Activated naive CD4-positive, alpha-beta T cell treated with anti-CD3 and anti-CD28 coated beads, Interleukin-2, amount 10 ng/mL, durations not matched to agents 7 days and 5 days (primary cell): ENCODE results near the gene LMF2.
A peak's percentile ranks its signal among the peaks of the same experiment; 100 is the strongest.
"Not testable (repeated sequence)": the region's sequence is repeated elsewhere in the genome, so short reads cannot be mapped to it uniquely, and the experiment has no call there.

Source experiments
- CTCF ChIA-PET: fragments of 350-600 bp; sonication (Branson Sonifier 250); formaldehyde crosslinking; loops from one replicate; lab custom pipeline; 2021; ENCODE audit warnings: antibody characterized with exemption; lab: Charles Lee
- DNase-seq: peaks from one replicate; pipeline ENCODE4 v3.0.0-alpha.2; 2020
- H3K27ac Mint-ChIP-seq: one replicate; pipeline ENCODE4 v1.8.0; 2021; ENCODE audit warnings: mild to moderate bottlenecking, moderate library complexity, mixed read lengths
- H3K27me3 Mint-ChIP-seq: one replicate; pipeline ENCODE4 v1.8.0; 2021; ENCODE audit warnings: mild to moderate bottlenecking, mixed read lengths
- H3K36me3 Mint-ChIP-seq: one replicate; pipeline ENCODE4 v1.8.0; 2021; ENCODE audit warnings: mixed read lengths
- H3K4me1 Mint-ChIP-seq: one replicate; pipeline ENCODE4 v1.8.0; 2021; ENCODE audit warnings: mixed read lengths
- H3K4me3 Mint-ChIP-seq: one replicate; pipeline ENCODE4 v1.8.0; 2021; ENCODE audit warnings: mild to moderate bottlenecking, moderate library complexity, mixed read lengths
- H3K9me3 Mint-ChIP-seq: one replicate; pipeline ENCODE4 v1.8.0; 2021; ENCODE audit warnings: mixed read lengths

The LMF2 gene

DNA sequence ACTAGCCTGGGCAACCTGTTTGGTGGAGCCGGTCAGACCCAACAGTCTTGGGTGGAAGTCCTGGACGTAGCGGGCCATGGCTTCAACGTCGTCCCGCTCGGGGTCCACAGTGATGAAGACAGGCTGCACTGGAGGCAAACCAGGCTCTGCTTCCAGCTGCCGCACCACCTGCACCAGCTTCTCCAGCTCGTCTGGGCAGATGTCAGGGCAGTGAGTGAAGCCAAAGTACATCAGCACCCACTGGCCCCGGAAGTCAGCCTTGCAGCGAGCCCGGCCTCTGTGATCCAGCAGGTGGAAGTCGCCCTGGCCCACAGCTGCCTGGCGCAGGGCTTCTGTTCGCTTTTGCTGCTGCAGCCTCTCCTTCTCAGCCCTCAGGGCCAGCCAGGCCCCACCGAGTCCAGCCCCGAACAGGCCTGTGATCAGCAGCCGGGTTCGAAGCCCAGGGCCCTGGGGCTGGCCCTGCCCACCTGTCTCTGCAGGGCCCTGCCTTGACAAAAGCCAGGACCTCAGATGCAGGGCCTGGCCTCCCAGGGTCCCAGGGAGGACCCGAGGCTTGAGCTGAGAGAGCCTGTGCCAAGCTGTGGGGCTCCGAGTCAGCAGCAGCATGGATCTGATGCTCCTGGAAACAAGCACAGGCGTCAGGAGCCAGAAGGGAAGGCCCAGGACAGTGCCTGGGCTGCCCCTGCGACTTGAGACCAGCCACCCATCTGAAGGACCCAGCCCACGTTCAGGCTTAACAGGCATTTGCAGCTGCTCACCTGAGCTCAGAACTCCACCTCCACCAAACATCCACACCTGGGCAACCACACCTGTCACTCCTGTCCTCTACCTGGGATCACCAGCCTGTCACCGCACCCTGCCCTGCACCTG is 16.5 kb upstream of the LMF2 start:
- peak overlapping the region; percentile 88 for H3K4me3 Mint-ChIP-seq
- H3K27ac Mint-ChIP-seq: peak overlapping the region; percentile 95

DNA sequence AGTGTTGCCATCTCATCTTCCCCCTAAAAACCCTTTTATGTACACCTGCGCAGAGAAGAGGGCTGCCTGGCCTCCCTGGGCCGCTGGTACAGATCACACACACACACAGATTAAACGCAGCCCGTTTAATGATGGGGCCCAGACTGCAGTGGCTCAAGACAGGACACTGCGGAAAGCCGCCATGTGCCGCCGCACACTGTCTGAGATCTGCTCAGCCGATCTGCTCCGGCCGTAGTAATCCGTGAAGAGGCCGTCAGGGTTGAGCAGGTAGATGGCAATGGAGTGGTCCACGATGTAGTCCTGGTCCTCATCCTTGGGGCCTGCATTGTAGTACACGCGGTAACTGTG is 15.9 kb upstream of the LMF2 start:
- peak overlapping the region; percentile 33 for H3K4me3 Mint-ChIP-seq
- DNase-seq: no peak
- H3K9me3 Mint-ChIP-seq: no peaks in the 10 kb centered on the region
- peaks cover 18% of the 10 kb centered on the region for H3K36me3 Mint-ChIP-seq
- peak overlapping the region; percentile 28 for H3K27ac Mint-ChIP-seq
- no peaks in the 10 kb centered on the region for H3K27me3 Mint-ChIP-seq
- peaks cover 29% of the 10 kb centered on the region for H3K4me1 Mint-ChIP-seq
- CTCF ChIA-PET: interaction anchor here (1.1 to 2.9 kb wide), 2 partner anchors 8 to 15 kb away, joined by 4 to 16 read pairs; no protein-coding TSS in a partner anchor

More for the DNA sequence above, 16.5 kb upstream of the LMF2 start:
- DNase-seq: peak; percentile 21
- Mint-ChIP-seq H3K27me3 (no peaks in the 10 kb centered on the region), H3K9me3 (no peaks in the 10 kb centered on the region), H3K36me3 (peaks cover 18% of the 10 kb centered on the region), H3K4me1 (peaks cover 35% of the 10 kb centered on the region)
- CTCF ChIA-PET: interaction anchor here (0.5 to 6.1 kb wide), 5 partner anchors 8 to 169 kb away, joined by 3 to 46 read pairs (median 16); partner anchors contain the start of genes KLHDC7B and SYCE3

GRCh38 chr22:50522806-50523438 is 15.4 kb upstream of the LMF2 start:
- Mint-ChIP-seq H3K9me3 (no peaks in the 10 kb centered on the region), H3K27me3 (no peaks in the 10 kb centered on the region), H3K27ac (no peak overlapping the region), H3K4me3 (peak overlapping the region; percentile 37), H3K36me3 (peaks cover 18% of the 10 kb centered on the region), H3K4me1 (peaks cover 24% of the 10 kb centered on the region)
- no peak for DNase-seq
- CTCF ChIA-PET: interaction anchor here (1.1 to 1.6 kb wide), 2 partner anchors 14 to 98 kb away, joined by 4 read pairs; no protein-coding TSS in a partner anchor

DNA sequence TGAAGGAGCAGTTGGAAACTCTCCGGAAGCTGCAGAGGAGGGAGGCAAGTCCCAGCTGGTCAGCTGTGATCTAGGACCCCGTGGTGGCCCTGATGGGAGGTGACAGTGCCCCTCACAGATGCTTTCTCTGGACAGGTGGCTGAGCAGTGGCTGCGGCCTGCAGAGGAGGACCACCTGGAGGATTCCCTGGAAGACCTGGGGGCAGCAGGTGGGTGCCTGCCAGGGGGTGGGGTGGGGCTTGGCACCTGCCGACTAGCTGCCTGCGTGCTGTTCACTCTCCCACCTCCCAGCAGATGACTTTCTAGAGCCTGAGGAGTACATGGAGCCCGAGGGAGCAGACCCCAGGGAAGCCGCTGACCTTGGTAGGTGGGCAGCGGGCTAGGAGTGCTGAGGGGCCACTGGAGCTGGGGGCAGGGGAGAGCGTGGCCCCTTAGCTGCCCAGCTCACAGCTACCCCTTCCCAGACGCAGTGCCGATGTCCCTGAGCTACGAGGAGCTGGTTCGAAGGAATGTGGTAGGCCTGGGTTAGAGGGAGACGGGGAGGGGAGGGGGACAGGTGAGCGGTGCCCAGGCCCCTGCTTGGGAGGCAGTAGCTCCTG is 14.8 kb upstream of the LMF2 start:
- peaks cover 18% of the 10 kb centered on the region for H3K4me1 Mint-ChIP-seq
- peak overlapping the region; percentile 19 for H3K27ac Mint-ChIP-seq
- DNase-seq: no peak
- H3K27me3 Mint-ChIP-seq: no peaks in the 10 kb centered on the region
- H3K9me3 Mint-ChIP-seq: no peaks in the 10 kb centered on the region
- CTCF ChIA-PET: interaction anchor here (1.1 to 1.6 kb wide), 2 partner anchors 13 to 98 kb away, joined by 4 read pairs; no protein-coding TSS in a partner anchor
- H3K36me3 Mint-ChIP-seq: peaks cover 21% of the 10 kb centered on the region
- no peak overlapping the region for H3K4me3 Mint-ChIP-seq

DNA sequence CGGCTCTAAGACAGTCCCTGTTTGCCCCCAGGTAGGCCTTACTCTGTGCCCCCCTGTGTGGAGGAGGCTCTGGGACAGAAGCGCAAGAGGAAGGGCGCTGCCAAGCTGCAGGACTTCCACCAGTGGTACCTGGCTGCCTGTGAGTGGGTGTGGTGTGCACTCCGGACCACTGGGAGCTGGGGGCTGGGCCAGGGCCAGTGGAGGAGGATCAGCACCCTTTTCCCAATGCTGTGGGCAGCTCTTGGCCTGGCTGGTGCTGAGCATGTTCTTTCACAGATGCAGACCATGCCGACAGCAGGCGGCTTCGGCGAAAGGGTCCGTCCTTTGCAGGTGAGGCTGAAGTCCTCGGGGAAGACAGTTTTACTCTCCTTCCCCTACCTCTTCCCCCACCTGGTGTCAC is 14.2 kb upstream of the LMF2 start:
- H3K27ac Mint-ChIP-seq: no peak overlapping the region
- no peaks in the 10 kb centered on the region for H3K27me3 Mint-ChIP-seq
- H3K4me3 Mint-ChIP-seq: no peak overlapping the region
- DNase-seq: no peak
- H3K4me1 Mint-ChIP-seq: peaks cover 12% of the 10 kb centered on the region
- no peaks in the 10 kb centered on the region for H3K9me3 Mint-ChIP-seq
- peaks cover 21% of the 10 kb centered on the region for H3K36me3 Mint-ChIP-seq
- CTCF ChIA-PET: interaction anchor here (1.6 kb wide), 1 partner anchor 99 kb away, joined by 4 read pairs; no protein-coding TSS in a partner anchor

- Mint-ChIP-seq H3K9me3 (no peaks in the 10 kb centered on the region), H3K27ac (peak overlapping the region; percentile 24), H3K4me3 (no peak overlapping the region), H3K36me3 (peaks cover 22% of the 10 kb centered on the region), H3K4me1 (peaks cover 11% of the 10 kb centered on the region), H3K27me3 (no peaks in the 10 kb centered on the region)
- CTCF ChIA-PET: no interaction called here
- DNase-seq: no peak
Measured at GRCh38 chr22:50520826-50521453, 13.4 kb upstream of the LMF2 start.

GRCh38 chr22:50520184-50520583 is 12.7 kb upstream of the LMF2 start:
- H3K36me3 Mint-ChIP-seq: peaks cover 22% of the 10 kb centered on the region
- H3K27ac Mint-ChIP-seq, H3K4me3 Mint-ChIP-seq, H3K9me3 Mint-ChIP-seq, H3K27me3 Mint-ChIP-seq, CTCF ChIA-PET, DNase-seq: not testable (repeated sequence)
- H3K4me1 Mint-ChIP-seq: peaks cover 15% of the 10 kb centered on the region

DNA sequence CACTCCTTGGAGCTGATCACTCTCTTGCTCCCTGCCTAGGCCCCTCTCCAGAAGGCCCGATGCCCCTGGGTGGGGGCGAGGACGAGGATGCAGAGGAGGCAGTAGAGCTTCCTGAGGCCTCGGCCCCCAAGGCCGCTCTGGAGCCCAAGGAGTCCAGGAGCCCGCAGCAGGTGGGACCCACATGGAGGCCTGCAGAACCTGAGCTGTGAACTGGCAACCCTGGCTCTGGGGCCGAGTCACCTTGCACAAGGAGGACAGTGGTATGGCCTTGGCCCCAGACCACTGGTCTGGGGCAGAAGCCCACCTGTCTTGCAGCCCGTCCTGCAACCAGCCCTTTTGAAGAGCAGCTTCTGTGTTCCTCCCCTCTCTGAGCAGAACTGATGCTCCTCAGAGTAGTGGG is 11.6 kb upstream of the LMF2 start:
- Mint-ChIP-seq H3K27me3 (no peaks in the 10 kb centered on the region), H3K4me3 (no peak overlapping the region), H3K4me1 (peaks cover 11% of the 10 kb centered on the region), H3K36me3 (peaks cover 22% of the 10 kb centered on the region), H3K27ac (no peak overlapping the region), H3K9me3 (no peaks in the 10 kb centered on the region)
- CTCF ChIA-PET: no interaction called here
- DNase-seq: no peak

GRCh38 chr22:50518606-50519005 is 11.1 kb upstream of the LMF2 start:
- H3K36me3 Mint-ChIP-seq: peaks cover 22% of the 10 kb centered on the region

DNA sequence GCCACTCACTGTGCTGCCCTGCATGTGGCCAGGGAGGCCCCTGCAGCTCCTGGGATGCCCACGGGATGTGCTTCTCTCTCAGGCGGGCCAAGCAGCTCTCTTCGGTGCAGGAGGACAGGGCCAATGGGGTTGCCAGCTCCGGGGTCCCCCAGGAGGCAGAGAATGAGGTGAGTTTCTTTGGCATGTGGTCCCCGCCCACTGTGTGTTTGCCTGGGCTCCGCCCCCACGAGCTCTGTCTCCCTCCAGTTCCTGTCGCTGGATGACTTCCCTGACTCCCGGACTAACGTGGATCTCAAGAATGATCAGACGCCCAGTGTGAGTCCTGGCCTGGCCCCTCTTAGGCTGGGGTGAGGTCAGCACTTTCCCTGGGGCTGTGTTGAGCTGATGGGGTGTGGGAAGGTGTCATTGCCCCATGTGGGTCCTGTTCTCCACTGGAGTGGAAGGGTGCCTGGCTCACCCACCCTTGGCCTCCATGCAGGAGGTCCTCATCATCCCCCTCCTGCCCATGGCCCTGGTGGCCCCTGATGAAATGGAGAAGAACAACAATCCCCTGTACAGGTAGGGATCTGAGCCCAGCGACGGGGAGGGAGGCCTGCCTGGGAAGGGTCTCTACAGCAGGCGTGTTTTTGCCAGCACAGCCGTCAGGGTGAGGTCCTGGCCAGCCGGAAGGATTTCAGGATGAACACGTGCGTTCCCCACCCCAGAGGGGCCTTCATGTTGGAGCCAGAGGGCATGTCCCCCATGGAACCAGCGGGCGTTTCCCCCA is 10.2 kb upstream of the LMF2 start:
- H3K4me3 Mint-ChIP-seq: no peak overlapping the region
- no peaks in the 10 kb centered on the region for H3K9me3 Mint-ChIP-seq
- CTCF ChIA-PET: no interaction called here
- no peaks in the 10 kb centered on the region for H3K27me3 Mint-ChIP-seq
- no peak overlapping the region for H3K27ac Mint-ChIP-seq
- peaks cover 19% of the 10 kb centered on the region for H3K36me3 Mint-ChIP-seq
- peaks cover 16% of the 10 kb centered on the region for H3K4me1 Mint-ChIP-seq
- no peak for DNase-seq

More at GRCh38 chr22:50518606-50519005, 11.1 kb upstream of the LMF2 start:
- H3K4me1 Mint-ChIP-seq: peaks cover 12% of the 10 kb centered on the region
- no peak overlapping the region for H3K27ac Mint-ChIP-seq
- no peak overlapping the region for H3K4me3 Mint-ChIP-seq
- no peaks in the 10 kb centered on the region for H3K27me3 Mint-ChIP-seq
- no peaks in the 10 kb centered on the region for H3K9me3 Mint-ChIP-seq
- CTCF ChIA-PET: no interaction called here
- no peak for DNase-seq

DNA sequence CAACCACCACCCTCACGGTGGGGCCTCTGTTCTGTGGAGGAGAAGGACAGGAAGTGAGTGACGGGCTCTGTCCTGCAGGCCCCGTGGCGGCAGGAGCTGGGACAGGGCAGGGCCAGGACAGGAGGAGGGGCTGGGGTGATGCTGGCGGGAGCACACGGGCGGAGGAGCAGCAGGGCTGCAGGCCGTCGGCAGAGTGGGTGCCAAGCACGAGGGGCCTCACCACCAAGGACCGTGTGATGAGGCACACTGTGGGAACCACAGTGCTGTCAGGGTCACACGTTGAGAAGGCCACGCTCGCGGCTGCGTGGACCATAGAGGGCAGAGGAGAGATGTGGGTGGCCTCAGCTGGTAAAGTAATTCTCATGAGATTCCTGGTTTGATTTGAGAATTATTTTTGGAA is 9.4 kb upstream of the LMF2 start:
- Mint-ChIP-seq H3K36me3 (peaks cover 23% of the 10 kb centered on the region), H3K4me3 (no peak overlapping the region), H3K27me3 (no peaks in the 10 kb centered on the region), H3K27ac (no peak overlapping the region), H3K9me3 (no peaks in the 10 kb centered on the region), H3K4me1 (peaks cover 23% of the 10 kb centered on the region)
- CTCF ChIA-PET: interaction anchor here (2.3 kb wide), 1 partner anchor 8 kb away, joined by 16 read pairs; the partner anchor contains the start of gene SCO2
- DNase-seq: no peak

DNA sequence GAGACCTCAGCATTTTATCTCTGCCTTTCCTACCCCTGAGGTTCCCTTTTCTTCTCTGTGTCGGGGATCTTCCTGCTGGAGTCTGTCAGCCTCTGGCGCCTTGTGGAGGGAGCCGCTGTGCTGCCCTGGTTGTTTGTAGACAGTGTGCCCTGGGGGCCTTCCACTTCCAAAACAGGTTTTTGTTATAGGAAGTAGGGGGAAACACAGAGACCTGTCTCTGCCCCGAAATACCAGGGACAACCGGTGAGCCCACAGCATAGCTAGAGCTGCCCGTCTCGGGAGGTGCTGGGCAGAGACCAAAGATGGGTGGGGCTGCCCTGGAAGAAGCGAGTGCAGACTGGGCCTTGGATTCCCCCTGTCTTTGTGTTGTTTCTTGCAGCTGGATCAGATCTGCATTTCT is 8.6 kb upstream of the LMF2 start:
- Mint-ChIP-seq H3K9me3 (no peaks in the 10 kb centered on the region), H3K4me3 (no peak overlapping the region), H3K27me3 (no peaks in the 10 kb centered on the region), H3K36me3 (peaks cover 22% of the 10 kb centered on the region), H3K4me1 (peaks cover 23% of the 10 kb centered on the region), H3K27ac (no peak overlapping the region)
- CTCF ChIA-PET: interaction anchor here (0.5 to 2.3 kb wide), 2 partner anchors 9 to 49 kb away, joined by 4 to 16 read pairs; partner anchors contain the start of gene SCO2
- DNase-seq: no peak

- Mint-ChIP-seq H3K27me3 (no peaks in the 10 kb centered on the region), H3K36me3 (peaks cover 19% of the 10 kb centered on the region), H3K4me1 (peaks cover 37% of the 10 kb centered on the region), H3K9me3 (no peaks in the 10 kb centered on the region), H3K27ac (no peak overlapping the region), H3K4me3 (no peak overlapping the region)
- DNase-seq: no peak
- CTCF ChIA-PET: no interaction called here
Measured at GRCh38 chr22:50513175-50513574, 5.7 kb upstream of the LMF2 start.
